GM12878 (cell line): ENCODE results near the gene PRR32.

ENCODE experiments used
- BRCA1 ChIP-seq: IDR thresholded peaks from 2 replicates; pipeline ENCODE4 v1.6.1; 2011; ENCODE audit warnings: low read depth, low read length, improper control_type of control experiment
- CEBPB ChIP-seq, 2 experiments: fragments of 150-350 bp in 1 of 2; IDR thresholded peaks; 2 replicates each; pipeline ENCODE4 v1.6.1; 2012 to 2014; ENCODE audit warnings: low read depth in 2 of 2, low read length in 2 of 2, borderline replicate concordance in 1 of 2, inconsistent platforms in 1 of 2
- CREB1 ChIP-seq: IDR thresholded peaks from 2 replicates; pipeline ENCODE4 v1.6.1; 2012; ENCODE audit warnings: low read depth, mild to moderate bottlenecking, inconsistent platforms
- EP300 ChIP-seq, 2 experiments: fragments of 150-350 bp in 1 of 2; IDR thresholded peaks; 2 replicates each; pipeline ENCODE4 v1.6.1; 2011 to 2012; ENCODE audit warnings: low read depth in 2 of 2, low read length in 2 of 2, borderline replicate concordance in 1 of 2, improper control_type of control experiment in 1 of 2, inconsistent platforms in 1 of 2; ENCODE audit not compliant: control insufficient read depth in 1 of 2
- KDM1A ChIP-seq: fragments of 200-600 bp; sonication (generic); IDR thresholded peaks from 2 replicates; pipeline ENCODE4 v1.6.1; 2016; ENCODE audit warnings: borderline replicate concordance
- MYC ChIP-seq: IDR thresholded peaks from 2 replicates; pipeline ENCODE4 v1.6.1; 2011; ENCODE audit warnings: mild to moderate bottlenecking, low read length, moderate library complexity, inconsistent platforms; ENCODE audit not compliant: insufficient read depth, insufficient replicate concordance, insufficient read length, severe bottlenecking
- POLR2A ChIP-seq: IDR thresholded peaks from 2 replicates; pipeline ENCODE4 v1.6.1; 2011; ENCODE audit warnings: low read depth, mild to moderate bottlenecking, low read length
- SUPT20H ChIP-seq: IDR thresholded peaks from 2 replicates; pipeline ENCODE4 v1.6.1; 2011; ENCODE audit warnings: low read depth, mild to moderate bottlenecking, low read length, moderate library complexity, borderline replicate concordance; ENCODE audit not compliant: control insufficient read depth
- TF ChIP-seq, protein P1 (sequence below), 3 experiments: IDR thresholded peaks in 2 of 3; conservative IDR thresholded peaks in 1 of 3; 2 replicates each; pipeline ENCODE4 v1.5.1; 2011; ENCODE audit warnings: low read depth in 3 of 3, low read length in 3 of 3, mild to moderate bottlenecking in 3 of 3, control low read depth in 2 of 3, moderate library complexity in 2 of 3, inconsistent platforms in 1 of 3, mixed read lengths in 1 of 3; ENCODE audit not compliant: control insufficient read depth in 2 of 3, insufficient read depth in 1 of 3; ENCODE audit errors: extremely low read depth in 1 of 3
- TF ChIP-seq, protein P2 (sequence below): IDR thresholded peaks from 2 replicates; pipeline ENCODE4 v1.6.1; 2011; ENCODE audit warnings: borderline replicate concordance, low read depth, mild to moderate bottlenecking, moderate library complexity, low read length; ENCODE audit not compliant: insufficient read depth, poor library complexity, severe bottlenecking
- TF ChIP-seq, protein P3 (sequence below): IDR thresholded peaks from 2 replicates; pipeline ENCODE4 v1.6.1; 2011; ENCODE audit warnings: low read depth, low read length, improper control_type of control experiment, borderline replicate concordance

DNA sequence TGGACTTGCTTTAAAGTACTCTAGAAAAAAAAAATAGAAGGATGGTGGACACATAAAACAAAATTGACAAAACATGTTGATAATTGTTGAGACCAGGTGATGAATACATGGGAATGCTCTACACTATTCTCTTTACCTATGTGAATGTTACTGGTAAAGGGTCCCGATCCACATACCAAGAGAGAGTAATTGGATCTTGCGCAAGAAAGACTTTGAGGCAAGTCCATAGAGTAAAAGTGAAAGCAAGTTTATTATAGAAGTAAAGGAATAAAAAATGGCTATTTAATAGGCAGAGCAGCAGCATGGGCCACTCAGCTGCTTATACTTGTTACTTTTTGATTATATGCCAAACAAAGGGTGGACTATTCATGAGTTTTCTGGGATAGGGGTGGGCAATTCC is 34.0 kb upstream of the PRR32 start:
- TF ChIP-seq, protein P1, sequence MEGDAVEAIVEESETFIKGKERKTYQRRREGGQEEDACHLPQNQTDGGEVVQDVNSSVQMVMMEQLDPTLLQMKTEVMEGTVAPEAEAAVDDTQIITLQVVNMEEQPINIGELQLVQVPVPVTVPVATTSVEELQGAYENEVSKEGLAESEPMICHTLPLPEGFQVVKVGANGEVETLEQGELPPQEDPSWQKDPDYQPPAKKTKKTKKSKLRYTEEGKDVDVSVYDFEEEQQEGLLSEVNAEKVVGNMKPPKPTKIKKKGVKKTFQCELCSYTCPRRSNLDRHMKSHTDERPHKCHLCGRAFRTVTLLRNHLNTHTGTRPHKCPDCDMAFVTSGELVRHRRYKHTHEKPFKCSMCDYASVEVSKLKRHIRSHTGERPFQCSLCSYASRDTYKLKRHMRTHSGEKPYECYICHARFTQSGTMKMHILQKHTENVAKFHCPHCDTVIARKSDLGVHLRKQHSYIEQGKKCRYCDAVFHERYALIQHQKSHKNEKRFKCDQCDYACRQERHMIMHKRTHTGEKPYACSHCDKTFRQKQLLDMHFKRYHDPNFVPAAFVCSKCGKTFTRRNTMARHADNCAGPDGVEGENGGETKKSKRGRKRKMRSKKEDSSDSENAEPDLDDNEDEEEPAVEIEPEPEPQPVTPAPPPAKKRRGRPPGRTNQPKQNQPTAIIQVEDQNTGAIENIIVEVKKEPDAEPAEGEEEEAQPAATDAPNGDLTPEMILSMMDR (IDR thresholded peaks at IDR 0.05 in 2 of 3, conservative IDR thresholded peaks at IDR 0.05 in 1 of 3; ENCODE audit: control insufficient read depth in 2 of 3, extremely low read depth in 1 of 3, insufficient read depth in 1 of 3, low read depth in 3 of 3, low read length in 3 of 3), result no peak
- TF ChIP-seq KDM1A (no peak), CREB1 (no peak), MYC (no peak), SUPT20H (no peak), POLR2A (no peak), BRCA1 (no peak), EP300 (IDR thresholded peaks at IDR 0.05; ENCODE audit: borderline replicate concordance in 1 of 2, control insufficient read depth in 1 of 2, low read depth in 2 of 2, low read length in 2 of 2) (no peak), CEBPB (IDR thresholded peaks at IDR 0.05; ENCODE audit: borderline replicate concordance in 1 of 2, low read depth in 2 of 2, low read length in 2 of 2) (no peak)
- TF ChIP-seq, protein P2, sequence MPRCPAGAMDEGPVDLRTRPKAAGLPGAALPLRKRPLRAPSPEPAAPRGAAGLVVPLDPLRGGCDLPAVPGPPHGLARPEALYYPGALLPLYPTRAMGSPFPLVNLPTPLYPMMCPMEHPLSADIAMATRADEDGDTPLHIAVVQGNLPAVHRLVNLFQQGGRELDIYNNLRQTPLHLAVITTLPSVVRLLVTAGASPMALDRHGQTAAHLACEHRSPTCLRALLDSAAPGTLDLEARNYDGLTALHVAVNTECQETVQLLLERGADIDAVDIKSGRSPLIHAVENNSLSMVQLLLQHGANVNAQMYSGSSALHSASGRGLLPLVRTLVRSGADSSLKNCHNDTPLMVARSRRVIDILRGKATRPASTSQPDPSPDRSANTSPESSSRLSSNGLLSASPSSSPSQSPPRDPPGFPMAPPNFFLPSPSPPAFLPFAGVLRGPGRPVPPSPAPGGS, result no peak
- TF ChIP-seq, protein P3, sequence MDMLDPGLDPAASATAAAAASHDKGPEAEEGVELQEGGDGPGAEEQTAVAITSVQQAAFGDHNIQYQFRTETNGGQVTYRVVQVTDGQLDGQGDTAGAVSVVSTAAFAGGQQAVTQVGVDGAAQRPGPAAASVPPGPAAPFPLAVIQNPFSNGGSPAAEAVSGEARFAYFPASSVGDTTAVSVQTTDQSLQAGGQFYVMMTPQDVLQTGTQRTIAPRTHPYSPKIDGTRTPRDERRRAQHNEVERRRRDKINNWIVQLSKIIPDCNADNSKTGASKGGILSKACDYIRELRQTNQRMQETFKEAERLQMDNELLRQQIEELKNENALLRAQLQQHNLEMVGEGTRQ, result no peak
